Osteoblast (primary cell): ENCODE measurements around the gene IFNA14. TPM values are rescaled to one million over a fixed set of nuclear protein-coding genes. Genes with fewer than 3 reads are reported as not detected.
"Not testable (repeated sequence)": the region's sequence is repeated elsewhere in the genome, so short reads cannot be mapped to it uniquely, and the experiment has no call there.

Experiments used
- DNase-seq: peaks from one replicate; pipeline ENCODE4 v3.0.0; 2011; ENCODE audit warnings: low spot score, mixed read lengths; ENCODE audit not compliant: insufficient read length; ENCODE audit errors: missing footprints
- H2AFZ ChIP-seq: 2 replicates; pipeline ENCODE4 v1.6.0; 2011; ENCODE audit warnings: mild to moderate bottlenecking, low read length
- H3K27ac ChIP-seq: 2 replicates; pipeline ENCODE4 v1.5.1; 2011; ENCODE audit warnings: mild to moderate bottlenecking, low read depth, low read length, moderate library complexity
- H3K27me3 ChIP-seq: 2 replicates; pipeline ENCODE4 v1.6.0; 2012; ENCODE audit warnings: mild to moderate bottlenecking, control low read depth, inconsistent platforms, low read length, moderate library complexity; ENCODE audit not compliant: insufficient read depth
- H3K36me3 ChIP-seq: 2 replicates; pipeline ENCODE4 v1.5.1; 2011; ENCODE audit warnings: mild to moderate bottlenecking, low read length, control low read depth, moderate library complexity; ENCODE audit not compliant: insufficient read depth
- H3K4me1 ChIP-seq: 2 replicates; pipeline ENCODE4 v1.5.1; 2011; ENCODE audit warnings: mild to moderate bottlenecking, low read length, control low read depth, moderate library complexity; ENCODE audit not compliant: insufficient read depth
- H3K4me2 ChIP-seq: 2 replicates; pipeline ENCODE4 v1.6.0; 2011; ENCODE audit warnings: mild to moderate bottlenecking, low read length; ENCODE audit not compliant: insufficient read depth
- H3K4me3 ChIP-seq: fragments of 200-600 bp; sonication (generic); 3 replicates; pipeline ENCODE4 v1.5.1; 2012; ENCODE audit warnings: mild to moderate bottlenecking, low read length, inconsistent platforms; ENCODE audit not compliant: insufficient read depth
- H3K79me2 ChIP-seq: 2 replicates; pipeline ENCODE4 v1.6.0; 2012; ENCODE audit warnings: mild to moderate bottlenecking, low read length, control low read depth, inconsistent platforms; ENCODE audit not compliant: insufficient read depth
- H3K9me3 ChIP-seq: 2 replicates; pipeline ENCODE4 v1.5.1; 2011; ENCODE audit warnings: low read depth, low read length, control low read depth
- H4K20me1 ChIP-seq: 2 replicates; pipeline ENCODE4 v1.6.0; 2012; ENCODE audit warnings: mild to moderate bottlenecking, low read length, control low read depth; ENCODE audit not compliant: insufficient read depth
- CTCF ChIP-seq: IDR thresholded peaks from 2 replicates; pipeline ENCODE4 v1.5.1; 2011; ENCODE audit warnings: mild to moderate bottlenecking, low read depth, low read length, moderate library complexity; ENCODE audit errors: extremely low read depth
- total RNA-seq: library from RNA; depleted of rRNA; stranded (reverse); fragments of >200 nt; gene quantifications from 2 replicates; pipeline ENCODE4 v1.2.3, GENCODE V29; 2012

IFNA14 gene
- total RNA-seq, 1 donor, result not detected

- no peak for TF ChIP-seq CTCF
- H2AFZ ChIP-seq, result no peak overlapping the region
- no peak overlapping the region for H3K4me3 ChIP-seq
- H3K4me1 ChIP-seq, result no peaks in the 10 kb centered on the region
- H3K79me2 ChIP-seq, result no peaks in the 10 kb centered on the region
- peaks cover 2% of the 10 kb centered on the region for H3K27me3 ChIP-seq
- H4K20me1 ChIP-seq, result no peaks in the 10 kb centered on the region
- H3K27ac ChIP-seq, result no peak overlapping the region
- no peak for DNase-seq
- no peak overlapping the region for H3K4me2 ChIP-seq
- H3K9me3 ChIP-seq, result no peaks in the 10 kb centered on the region
- H3K36me3 ChIP-seq, result no peaks in the 10 kb centered on the region
Observed at GRCh38 chr9:21234153-21234687, 5.6 kb downstream of the IFNA14 start.

GRCh38 chr9:21233258-21233657, 6.5 kb downstream of the IFNA14 start:
- H2AFZ ChIP-seq, result no peak overlapping the region
- no peak for DNase-seq
- no peak for TF ChIP-seq CTCF
- H4K20me1 ChIP-seq, result no peaks in the 10 kb centered on the region
- no peak overlapping the region for H3K4me2 ChIP-seq
- H3K36me3 ChIP-seq, result no peaks in the 10 kb centered on the region
- peaks cover 2% of the 10 kb centered on the region for H3K27me3 ChIP-seq
- no peaks in the 10 kb centered on the region for H3K79me2 ChIP-seq
- H3K4me3 ChIP-seq, result no peak overlapping the region
- H3K9me3 ChIP-seq, result no peaks in the 10 kb centered on the region
- H3K4me1 ChIP-seq, result no peaks in the 10 kb centered on the region
- H3K27ac ChIP-seq, result no peak overlapping the region

GRCh38 chr9:21228122-21228521, 11.7 kb downstream of the IFNA14 start, which contains the start of gene IFNA17:
Gene IFNA17, minus strand, starts transcription at chr9:21228222. Its CDS starts 49 bp downstream, at chr9:21228173.
- H3K4me3 ChIP-seq, result no peak within 1 kb of the TSS
- no peaks in the 10 kb centered on the region for H3K4me1 ChIP-seq
- H3K27me3 ChIP-seq, result peaks cover 2% of the 10 kb centered on the region
- no peaks in the 10 kb centered on the region for H3K36me3 ChIP-seq
- no peaks in the 10 kb centered on the region for H3K9me3 ChIP-seq
- H3K4me2 ChIP-seq, result no peak within 1 kb of the TSS
- no peak for DNase-seq
- H3K27ac ChIP-seq, result no peak within 1 kb of the TSS
- H3K79me2 ChIP-seq, result no peaks in the 10 kb centered on the region
- no peak within 1 kb of the TSS for H2AFZ ChIP-seq
- no peak for TF ChIP-seq CTCF
- H4K20me1 ChIP-seq, result no peaks in the 10 kb centered on the region

- H3K36me3 ChIP-seq, H3K4me2 ChIP-seq, DNase-seq, H3K4me3 ChIP-seq, H3K79me2 ChIP-seq, H2AFZ ChIP-seq, H4K20me1 ChIP-seq, H3K4me1 ChIP-seq, H3K27ac ChIP-seq, H3K27me3 ChIP-seq, H3K9me3 ChIP-seq: not testable (repeated sequence)
Observed at GRCh38 chr9:21217211-21217610, 22.6 kb downstream of the IFNA14 start, which contains the start of gene IFNA16. Gene IFNA16, minus strand, starts transcription at chr9:21217311. Its CDS starts 6 bp downstream, at chr9:21217305.
